CD4-positive, alpha-beta T cell treated with Interleukin-4 for 1 hour (primary cell): ENCODE data around the gene AFF3.
"Not testable (repeated sequence)": the region's sequence is repeated elsewhere in the genome, so short reads cannot be mapped to it uniquely, and the experiment has no call there.

Experiments
- DNase-seq, 2 donors: peaks; one replicate each; pipeline ENCODE4 v3.0.0-alpha.2; 2020 to 2022

Gene AFF3

GRCh38 chr2:100142393-100142792 lies at the start of gene AFF3:
Gene AFF3 (minus strand): TSS chr2:100142590. CDS start chr2:100104454, 38,136 bp downstream.
- peak; percentile 37 to 80 for DNase-seq

GRCh38 chr2:100189387-100189786 lies 47.0 kb upstream of the AFF3 start:
- no peak for DNase-seq

GRCh38 chr2:100188326-100188725 lies 45.9 kb upstream of the AFF3 start:
- no peak for DNase-seq

- DNase-seq = no peak
Observed at GRCh38 chr2:100186126-100186525, 43.7 kb upstream of the AFF3 start.

GRCh38 chr2:100185516-100185915 lies 43.1 kb upstream of the AFF3 start:
- DNase-seq = no peak

GRCh38 chr2:100185105-100185504 lies 42.7 kb upstream of the AFF3 start:
- no peak for DNase-seq

GRCh38 chr2:100184055-100184737 lies 41.8 kb upstream of the AFF3 start:
- DNase-seq = peak in 1 of 2 donors; percentile 2

- DNase-seq = no peak
Observed at GRCh38 chr2:100182494-100183361, 40.3 kb upstream of the AFF3 start.

GRCh38 chr2:100180503-100180902 lies 38.1 kb upstream of the AFF3 start:
- DNase-seq = no peak

GRCh38 chr2:100179806-100180205 lies 37.4 kb upstream of the AFF3 start:
- no peak for DNase-seq

- DNase-seq = no peak
Observed at GRCh38 chr2:100178864-100179263, 36.5 kb upstream of the AFF3 start.

GRCh38 chr2:100178085-100178788 lies 35.8 kb upstream of the AFF3 start:
- peak; percentile 37 to 56 for DNase-seq

GRCh38 chr2:100176925-100177324 lies 34.5 kb upstream of the AFF3 start:
- DNase-seq = no peak

- DNase-seq = no peak
Observed at GRCh38 chr2:100174026-100174431, 31.6 kb upstream of the AFF3 start.

GRCh38 chr2:100166701-100167100 lies 24.3 kb upstream of the AFF3 start:
- no peak for DNase-seq

- no peak for DNase-seq
Observed at GRCh38 chr2:100163605-100164004, 21.2 kb upstream of the AFF3 start.

- DNase-seq = no peak
Observed at GRCh38 chr2:100161945-100162620, 19.7 kb upstream of the AFF3 start.

- no peak for DNase-seq
Observed at GRCh38 chr2:100160396-100160795, 18.0 kb upstream of the AFF3 start.

- DNase-seq = not testable (repeated sequence)
Observed at GRCh38 chr2:100151832-100152231, 9.4 kb upstream of the AFF3 start.

GRCh38 chr2:100151310-100151709 lies 8.9 kb upstream of the AFF3 start:
- DNase-seq = no peak

- DNase-seq = no peak
Observed at GRCh38 chr2:100148883-100149282, 6.5 kb upstream of the AFF3 start.

- no peak for DNase-seq
Observed at GRCh38 chr2:100146657-100146960, 4.2 kb upstream of the AFF3 start.
